Naive B cell (primary cell): ENCODE measurements around the gene PARP8. TPM values are rescaled to one million over a fixed set of nuclear protein-coding genes. Genes with fewer than 3 reads are reported as not detected.
"Not testable (repeated sequence)": the region's sequence is repeated elsewhere in the genome, so short reads cannot be mapped to it uniquely, and the experiment has no call there.

Experiments
- ATAC-seq, 2 donors: fragments of 150-1000 bp; cut with Tn5 transposase; 2 replicates each; pipeline ENCODE4 v1.10.0; 2021; ENCODE audit warnings: low read depth in 2 of 2, mild to moderate bottlenecking in 2 of 2, moderate library complexity in 2 of 2
- DNase-seq: peaks from one replicate; pipeline ENCODE4 v3.0.0; 2022
- H3K27ac Mint-ChIP-seq, 6 donors: one replicate each; pipeline ENCODE4 v1.8.0; 2020 to 2022; ENCODE audit warnings: mild to moderate bottlenecking in 6 of 6, mixed read lengths in 6 of 6, moderate library complexity in 5 of 6, inconsistent platforms in 2 of 6
- H3K27me3 Mint-ChIP-seq, 3 donors: one replicate each; pipeline ENCODE4 v1.8.0; 2021 to 2022; ENCODE audit warnings: mixed read lengths in 3 of 3, mild to moderate bottlenecking in 1 of 3
- H3K36me3 Mint-ChIP-seq, 2 donors: one replicate each; pipeline ENCODE4 v1.8.0; 2020 to 2022; ENCODE audit warnings: mixed read lengths in 2 of 2, inconsistent platforms in 1 of 2, mild to moderate bottlenecking in 1 of 2
- H3K4me1 Mint-ChIP-seq, 3 donors: one replicate each; pipeline ENCODE4 v1.8.0; 2020 to 2022; ENCODE audit warnings: mixed read lengths in 3 of 3, inconsistent platforms in 1 of 3, mild to moderate bottlenecking in 1 of 3, moderate library complexity in 1 of 3
- H3K4me3 Mint-ChIP-seq, 8 donors: one replicate each; pipeline ENCODE4 v1.8.0; 2020 to 2022; ENCODE audit warnings: mild to moderate bottlenecking in 8 of 8, mixed read lengths in 8 of 8, moderate library complexity in 8 of 8, inconsistent platforms in 2 of 8
- H3K9me3 Mint-ChIP-seq, 7 donors: one replicate each; pipeline ENCODE4 v1.8.0; 2020 to 2022; ENCODE audit warnings: mixed read lengths in 7 of 7, mild to moderate bottlenecking in 5 of 7, inconsistent platforms in 2 of 7, moderate library complexity in 1 of 7
- polyA plus RNA-seq, 6 donors: library from polyadenylated mRNA; unstranded; fragments of 300-500 nt; fragmentation: Illumina TruSeq; gene quantifications; one replicate each; pipeline ENCODE4 v1.2.3, GENCODE V29; 2021; ENCODE audit warnings: low read depth in 6 of 6

PARP8 gene
- polyA plus RNA-seq, 6 donors from 2014 or later: 10.1 to 63.7 (median 46.9) TPM

- Mint-ChIP-seq H3K4me3 (no peak overlapping the region), H3K4me1 (peaks cover 15 to 31% (median 30%) of the 10 kb centered on the region in 3 donors), H3K9me3 (no peaks in the 10 kb centered on the region), H3K27ac (no peak overlapping the region), H3K36me3 (peaks cover 0 to 5% of the 10 kb centered on the region in 2 donors), H3K27me3 (no peaks in the 10 kb centered on the region)
- no peak for DNase-seq
- no peak for ATAC-seq
Observed at GRCh38 chr5:50694027-50694590, 27.7 kb downstream of the PARP8 start.

- H3K27me3 Mint-ChIP-seq, H3K36me3 Mint-ChIP-seq, DNase-seq, H3K9me3 Mint-ChIP-seq, ATAC-seq, H3K27ac Mint-ChIP-seq, H3K4me3 Mint-ChIP-seq: not testable (repeated sequence)
- H3K4me1 Mint-ChIP-seq: peaks cover 15 to 30% (median 29%) of the 10 kb centered on the region in 3 donors
Observed at GRCh38 chr5:50694626-50695025, 28.2 kb downstream of the PARP8 start.

GRCh38 chr5:50697739-50698138 is 31.3 kb downstream of the PARP8 start:
- DNase-seq (no peak), ATAC-seq (peak in 1 of 2 donors; percentile 43)
- peaks cover 19 to 44% (median 40%) of the 10 kb centered on the region in 3 donors for H3K4me1 Mint-ChIP-seq
- no peaks in the 10 kb centered on the region for H3K27me3 Mint-ChIP-seq
- H3K36me3 Mint-ChIP-seq: peaks cover 2 to 4% of the 10 kb centered on the region in 2 donors
- H3K27ac Mint-ChIP-seq: peak overlapping the region in 2 of 6 donors; percentile 14 to 33
- H3K9me3 Mint-ChIP-seq: peaks cover 0 to 2% (median 0%) of the 10 kb centered on the region in 7 donors
- peak overlapping the region in 1 of 8 donors; percentile 55 for H3K4me3 Mint-ChIP-seq

- Mint-ChIP-seq H3K27ac (no peak overlapping the region), H3K4me1 (peaks cover 21 to 55% (median 50%) of the 10 kb centered on the region in 3 donors), H3K9me3 (peaks cover 0 to 4% (median 0%) of the 10 kb centered on the region in 7 donors), H3K27me3 (no peaks in the 10 kb centered on the region), H3K36me3 (peaks cover 7 to 8% of the 10 kb centered on the region in 2 donors), H3K4me3 (no peak overlapping the region)
- ATAC-seq: no peak
- no peak for DNase-seq
Observed at GRCh38 chr5:50699737-50700136, 33.3 kb downstream of the PARP8 start.

DNA sequence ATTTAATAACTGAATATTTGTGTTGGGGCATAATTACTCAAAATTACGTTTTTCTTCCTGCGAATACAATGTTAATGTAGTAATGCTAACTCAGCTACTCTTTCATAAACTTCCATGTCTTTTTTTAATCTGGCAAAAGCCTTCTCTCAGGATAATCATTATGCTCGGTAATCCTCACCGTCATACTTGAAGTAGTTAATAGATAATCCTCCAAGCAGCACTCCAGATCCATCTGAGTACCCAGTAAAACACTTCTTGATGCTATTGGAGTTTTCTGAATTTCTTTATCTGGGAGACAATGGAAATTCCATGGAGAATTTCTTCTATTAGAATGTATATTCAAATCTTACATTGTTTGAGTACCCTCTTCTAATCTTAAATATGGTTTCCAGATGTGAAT is 34.3 kb downstream of the PARP8 start:
- peaks cover 21 to 50% (median 50%) of the 10 kb centered on the region in 3 donors for H3K4me1 Mint-ChIP-seq
- no peaks in the 10 kb centered on the region for H3K27me3 Mint-ChIP-seq
- peaks cover 7 to 8% of the 10 kb centered on the region in 2 donors for H3K36me3 Mint-ChIP-seq
- H3K27ac Mint-ChIP-seq: no peak overlapping the region
- H3K4me3 Mint-ChIP-seq: no peak overlapping the region
- DNase-seq (no peak), ATAC-seq (no peak)
- peaks cover 0 to 4% (median 0%) of the 10 kb centered on the region in 7 donors for H3K9me3 Mint-ChIP-seq

GRCh38 chr5:50702615-50703366 is 36.4 kb downstream of the PARP8 start:
- peaks cover 16 to 45% (median 37%) of the 10 kb centered on the region in 3 donors for H3K4me1 Mint-ChIP-seq
- DNase-seq (no peak), ATAC-seq (peak; percentile 80 to 86)
- H3K9me3 Mint-ChIP-seq: peaks cover 0 to 4% (median 0%) of the 10 kb centered on the region in 7 donors
- H3K27me3 Mint-ChIP-seq: no peaks in the 10 kb centered on the region
- H3K36me3 Mint-ChIP-seq: peaks cover 7 to 8% of the 10 kb centered on the region in 2 donors
- peak overlapping the region in 2 of 8 donors; percentile 10 to 43 for H3K4me3 Mint-ChIP-seq
- H3K27ac Mint-ChIP-seq: peak overlapping the region in 2 of 6 donors; percentile 70 to 97

DNA sequence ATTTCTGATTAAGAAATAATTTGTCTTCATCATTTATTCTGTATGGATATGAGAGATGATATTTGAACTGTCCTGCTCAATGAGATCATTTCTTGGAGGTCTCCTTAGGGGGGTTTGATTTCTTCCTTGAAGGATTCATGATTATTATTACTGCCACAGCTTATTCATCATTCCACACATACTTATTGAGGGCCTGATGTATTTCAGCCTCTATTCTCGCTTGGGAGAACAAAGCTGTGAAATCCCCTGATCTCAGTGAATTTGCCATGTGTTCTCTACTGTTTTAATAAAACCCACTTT is 36.9 kb downstream of the PARP8 start:
- Mint-ChIP-seq H3K27ac (peak overlapping the region in 1 of 6 donors; percentile 11), H3K4me1 (peaks cover 14 to 45% (median 35%) of the 10 kb centered on the region in 3 donors), H3K4me3 (no peak overlapping the region)

GRCh38 chr5:50704730-50705129 is 38.3 kb downstream of the PARP8 start:
- ATAC-seq: no peak
- H3K9me3 Mint-ChIP-seq: peaks cover 0 to 4% (median 0%) of the 10 kb centered on the region in 7 donors
- H3K27ac Mint-ChIP-seq: peak overlapping the region in 1 of 6 donors; percentile 66
- no peak for DNase-seq
- peaks cover 23 to 53% (median 46%) of the 10 kb centered on the region in 3 donors for H3K4me1 Mint-ChIP-seq
- no peak overlapping the region for H3K4me3 Mint-ChIP-seq
- no peaks in the 10 kb centered on the region for H3K27me3 Mint-ChIP-seq
- H3K36me3 Mint-ChIP-seq: peaks cover 7 to 8% of the 10 kb centered on the region in 2 donors

More for the DNA sequence above, 36.9 kb downstream of the PARP8 start:
- DNase-seq: no peak
- no peaks in the 10 kb centered on the region for H3K27me3 Mint-ChIP-seq
- peaks cover 0 to 4% (median 0%) of the 10 kb centered on the region in 7 donors for H3K9me3 Mint-ChIP-seq
- peaks cover 7 to 8% of the 10 kb centered on the region in 2 donors for H3K36me3 Mint-ChIP-seq
- no peak for ATAC-seq

DNA sequence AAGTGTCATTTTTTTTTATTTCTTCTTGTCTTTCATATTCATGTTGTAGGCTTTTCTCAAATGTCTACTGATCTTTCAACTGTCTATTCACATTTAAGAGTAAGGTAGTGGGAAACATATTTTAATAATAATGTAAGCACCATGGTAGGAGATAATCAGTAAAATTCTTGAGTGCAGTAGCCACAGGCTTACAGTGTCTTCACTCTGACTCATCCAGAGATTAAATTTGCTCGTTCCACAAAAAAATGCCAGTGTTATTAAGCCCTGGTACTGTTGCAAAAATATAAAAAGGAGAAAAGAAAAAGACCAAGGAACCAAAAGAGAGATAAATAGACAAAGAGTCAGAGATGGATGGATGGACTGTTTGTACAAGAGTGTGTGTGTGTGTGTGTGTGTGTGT is 43.0 kb downstream of the PARP8 start:
- no peak for DNase-seq
- Mint-ChIP-seq H3K9me3 (no peaks in the 10 kb centered on the region), H3K27me3 (no peaks in the 10 kb centered on the region), H3K36me3 (peaks cover 0 to 3% of the 10 kb centered on the region in 2 donors), H3K4me1 (peaks cover 38 to 58% (median 54%) of the 10 kb centered on the region in 3 donors), H3K27ac (peak overlapping the region; percentile 45 to 95 (median 82)), H3K4me3 (peak overlapping the region in 1 of 8 donors; percentile 35)
- no peak for ATAC-seq

- DNase-seq (no peak), ATAC-seq (no peak)
- Mint-ChIP-seq H3K27me3 (no peaks in the 10 kb centered on the region), H3K4me1 (peaks cover 43 to 62% (median 61%) of the 10 kb centered on the region in 3 donors), H3K27ac (peak overlapping the region; percentile 87 to 96 (median 90)), H3K9me3 (no peaks in the 10 kb centered on the region), H3K36me3 (no peaks in the 10 kb centered on the region), H3K4me3 (peak overlapping the region; percentile 6 to 89 (median 82))
Observed at GRCh38 chr5:50710838-50711237, 44.4 kb downstream of the PARP8 start.

DNA sequence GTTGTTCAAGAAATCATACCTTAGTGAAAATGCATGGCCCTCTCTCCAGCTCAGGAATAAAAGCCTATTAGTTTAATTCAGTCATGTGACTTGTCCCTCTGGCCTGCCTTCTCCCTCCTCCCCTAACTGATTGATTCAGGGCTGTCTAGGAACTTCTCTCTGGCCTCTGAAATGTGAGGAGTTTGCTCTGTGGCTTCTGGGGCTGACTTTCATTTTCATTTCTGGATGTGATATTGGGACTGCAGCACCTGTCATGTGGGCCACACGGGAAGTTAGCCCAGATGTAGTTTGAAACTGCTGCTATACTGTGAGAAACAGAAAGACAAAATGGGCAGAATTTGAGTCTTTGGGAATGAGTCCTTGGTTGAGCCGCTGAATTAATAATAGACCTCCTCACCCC is 44.8 kb downstream of the PARP8 start:
- ATAC-seq: peak; percentile 99
- peak; percentile 68 for DNase-seq
- H3K4me1 Mint-ChIP-seq: peaks cover 43 to 63% (median 62%) of the 10 kb centered on the region in 3 donors
- no peaks in the 10 kb centered on the region for H3K9me3 Mint-ChIP-seq
- peak overlapping the region; percentile 87 to 96 (median 90) for H3K27ac Mint-ChIP-seq
- no peaks in the 10 kb centered on the region for H3K27me3 Mint-ChIP-seq
- no peaks in the 10 kb centered on the region for H3K36me3 Mint-ChIP-seq
- H3K4me3 Mint-ChIP-seq: peak overlapping the region; percentile 6 to 89 (median 82)

GRCh38 chr5:50712479-50712878 is 46.0 kb downstream of the PARP8 start:
- peak overlapping the region in 2 of 8 donors; percentile 7 to 83 for H3K4me3 Mint-ChIP-seq
- no peaks in the 10 kb centered on the region for H3K9me3 Mint-ChIP-seq
- H3K4me1 Mint-ChIP-seq: peaks cover 47 to 67% (median 65%) of the 10 kb centered on the region in 3 donors
- no peaks in the 10 kb centered on the region for H3K36me3 Mint-ChIP-seq
- no peaks in the 10 kb centered on the region for H3K27me3 Mint-ChIP-seq
- peak overlapping the region; percentile 2 to 95 (median 66) for H3K27ac Mint-ChIP-seq
- no peak for ATAC-seq
- no peak for DNase-seq

DNA sequence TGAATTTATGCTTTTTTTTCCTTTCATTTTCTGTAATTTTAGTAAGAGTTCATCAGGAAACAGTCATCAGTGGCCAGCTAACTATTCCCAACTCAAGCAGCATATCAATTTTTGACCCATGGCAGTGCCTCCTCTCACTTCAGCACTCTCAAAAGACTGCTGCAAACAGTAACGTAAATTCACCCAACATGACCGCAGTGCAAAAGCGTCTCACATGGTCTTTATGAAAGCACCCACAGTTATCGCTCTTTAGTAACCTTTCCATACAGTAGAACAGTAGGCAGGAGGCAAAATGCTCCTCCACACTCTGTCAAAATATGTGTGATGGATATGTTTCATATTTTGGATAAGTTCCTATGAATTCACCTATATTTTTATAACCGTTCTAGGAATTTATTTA is 48.6 kb downstream of the PARP8 start:
- Mint-ChIP-seq H3K4me1 (peaks cover 47 to 65% (median 55%) of the 10 kb centered on the region in 3 donors), H3K36me3 (no peaks in the 10 kb centered on the region), H3K9me3 (no peaks in the 10 kb centered on the region), H3K4me3 (peak overlapping the region in 1 of 8 donors; percentile 35), H3K27ac (peak overlapping the region in 4 of 6 donors; percentile 12 to 68 (median 62)), H3K27me3 (no peaks in the 10 kb centered on the region)
- DNase-seq: no peak
- ATAC-seq: no peak

GRCh38 chr5:50716134-50716533 is 49.7 kb downstream of the PARP8 start:
- Mint-ChIP-seq H3K4me3 (no peak overlapping the region), H3K36me3 (no peaks in the 10 kb centered on the region), H3K4me1 (peaks cover 42 to 68% (median 58%) of the 10 kb centered on the region in 3 donors), H3K9me3 (no peaks in the 10 kb centered on the region), H3K27ac (peak overlapping the region in 3 of 6 donors; percentile 3 to 58 (median 23)), H3K27me3 (no peaks in the 10 kb centered on the region)
- ATAC-seq (no peak), DNase-seq (no peak)
